Activated CD8-positive, alpha-beta memory T cell treated with anti-CD3 and anti-CD28 coated beads for 1 hour (primary cell): ENCODE results near the gene LAMC1.
"Not testable (repeated sequence)": the region's sequence is repeated elsewhere in the genome, so short reads cannot be mapped to it uniquely, and the experiment has no call there.

Experiments
- DNase-seq, 2 donors: peaks; one replicate each; pipeline ENCODE4 v3.0.0-alpha.2; 2020; ENCODE audit warnings: low read depth in 1 of 2; ENCODE audit errors: extremely low read depth in 1 of 2

LAMC1 gene

DNA sequence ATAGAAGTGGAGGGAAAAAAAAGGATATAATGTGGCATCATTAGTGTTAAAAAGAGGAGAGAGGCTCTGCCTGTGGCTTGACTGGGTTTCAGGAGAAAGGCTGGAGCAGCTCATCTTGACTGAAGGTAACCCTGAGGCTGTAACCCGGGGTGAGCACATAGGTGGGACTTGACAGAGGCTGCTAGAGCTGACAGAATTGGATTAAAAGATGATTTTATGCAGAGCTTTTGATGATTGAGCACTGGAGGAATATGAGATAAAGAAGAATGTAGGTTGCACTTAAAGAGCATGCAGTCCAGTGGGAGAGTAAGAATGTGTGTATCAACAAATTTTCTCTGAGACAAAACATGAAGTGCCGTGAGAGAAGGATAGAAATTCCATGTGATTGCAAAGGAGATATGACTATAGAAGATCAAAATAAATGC lies 17.3 kb downstream of the LAMC1 start:
- DNase-seq, result no peak

DNA sequence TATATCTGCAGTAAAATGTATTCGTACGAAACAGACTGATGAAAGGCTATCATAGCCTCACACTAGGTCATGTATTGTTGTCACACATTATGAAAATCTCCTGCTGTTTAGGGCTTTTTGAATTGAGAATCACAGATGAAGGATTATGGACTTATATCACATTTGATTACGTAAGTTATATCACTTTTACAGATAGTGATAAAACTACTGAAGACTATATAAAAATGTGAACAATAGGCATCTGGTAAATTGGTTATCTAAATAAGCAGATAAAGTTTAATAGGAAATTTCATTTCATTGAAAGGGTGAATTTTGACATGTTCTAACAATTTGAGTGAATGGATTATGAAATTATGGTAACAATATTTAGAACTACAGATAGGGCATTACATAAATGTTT lies 20.0 kb downstream of the LAMC1 start:
- DNase-seq, result no peak

DNA sequence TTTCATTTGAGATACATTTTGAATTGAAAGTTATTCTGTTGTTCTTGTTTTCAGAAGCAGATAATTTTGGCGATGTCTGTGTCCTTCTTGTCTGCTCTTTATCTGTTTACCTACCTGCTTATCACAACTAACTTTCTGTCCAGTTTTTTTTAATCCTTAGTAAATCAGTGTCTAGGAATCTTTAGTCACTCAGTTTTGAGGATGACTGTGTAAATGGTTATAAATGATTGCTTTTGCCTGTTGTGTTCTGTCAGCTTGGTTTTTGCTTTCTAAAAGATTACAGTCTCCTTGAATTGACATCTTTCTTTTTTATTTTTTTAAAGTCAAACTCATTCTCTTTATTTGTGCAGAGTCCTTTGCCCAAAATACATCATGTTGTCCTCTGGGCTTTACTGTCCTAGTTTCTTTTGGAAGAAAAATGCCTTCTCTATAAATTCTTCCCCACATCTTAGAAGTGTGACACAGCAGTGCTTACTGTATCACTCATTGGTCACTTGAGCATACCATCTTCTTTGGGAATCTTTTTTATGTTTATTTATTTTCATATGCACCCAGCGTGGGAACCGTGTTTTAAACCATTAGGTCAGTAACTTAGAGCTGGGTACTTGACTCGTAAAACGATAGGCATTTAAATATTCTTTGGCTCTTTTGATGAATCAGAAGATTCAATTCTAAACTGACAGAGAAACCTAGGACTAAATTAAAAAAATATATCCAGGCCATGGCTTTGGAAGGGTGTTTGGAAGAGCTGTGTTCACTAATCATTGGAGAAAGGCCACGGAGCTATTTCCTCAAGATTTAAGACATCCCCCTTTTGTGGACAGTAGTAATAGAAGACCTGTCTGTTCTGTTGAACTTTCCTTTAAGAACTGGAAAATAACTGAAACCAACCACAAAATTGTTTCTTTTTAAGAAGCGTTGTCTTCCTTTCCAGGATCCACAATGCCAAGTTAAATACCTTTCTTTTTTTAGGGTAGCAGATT lies 20.9 kb downstream of the LAMC1 start:
- DNase-seq, result no peak

DNA sequence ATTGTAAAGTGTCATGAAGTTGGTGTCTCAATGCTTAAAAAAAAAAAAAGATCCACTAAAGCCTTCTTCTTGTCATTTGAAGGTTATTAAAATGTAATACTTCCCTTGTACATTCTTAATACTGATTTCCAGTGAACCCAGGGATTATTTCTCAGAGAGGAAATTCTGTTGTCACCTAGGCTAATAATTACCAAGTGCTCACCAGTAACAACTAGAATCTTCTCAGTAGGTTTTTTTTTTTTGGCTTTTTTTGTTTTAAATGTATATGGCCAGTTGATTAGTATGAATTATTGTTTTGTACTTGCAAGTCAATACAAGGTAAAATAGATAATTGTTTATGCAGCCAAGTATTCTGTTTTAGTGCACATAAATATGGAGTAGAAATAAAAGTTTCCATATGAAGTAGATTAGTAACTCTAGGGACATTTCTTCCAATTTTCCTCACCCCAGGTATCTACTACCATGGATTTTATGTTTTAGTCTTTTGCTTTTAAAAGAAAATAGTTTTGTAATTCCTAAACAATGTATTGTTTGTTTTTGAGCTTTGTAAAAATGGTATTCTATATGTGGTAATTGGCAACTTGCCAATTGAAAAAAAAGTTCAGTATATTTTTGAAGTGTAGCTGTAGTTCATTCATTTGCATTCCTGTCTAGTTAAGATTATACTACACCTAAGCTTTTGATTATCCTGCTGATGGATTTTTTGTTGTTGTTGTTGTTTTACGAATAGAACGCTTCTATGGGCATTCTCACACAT lies 21.9 kb downstream of the LAMC1 start:
- no peak for DNase-seq

- no peak for DNase-seq
Observed at GRCh38 chr1:183048087-183049085, 25.2 kb downstream of the LAMC1 start.

GRCh38 chr1:183051546-183051945 lies 28.3 kb downstream of the LAMC1 start:
- DNase-seq, result no peak

DNA sequence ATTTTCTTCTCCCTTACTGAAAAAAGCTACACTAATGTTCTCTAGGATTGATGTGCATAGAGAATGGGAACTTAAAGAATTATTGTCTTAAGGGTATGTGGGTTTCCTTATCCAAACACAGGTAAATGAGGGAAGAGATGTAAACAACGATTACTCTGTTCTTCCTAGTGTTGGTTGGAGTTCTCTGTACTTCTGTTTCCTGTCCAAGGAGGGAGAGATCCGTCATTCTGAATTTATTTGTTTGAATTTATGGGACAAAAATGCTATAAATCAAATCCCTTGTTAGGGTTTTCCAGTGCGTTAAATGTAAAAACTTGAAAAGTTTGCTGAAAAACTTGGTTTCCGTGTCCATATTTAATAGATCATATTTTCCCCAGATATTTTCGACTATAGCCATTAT lies 29.6 kb downstream of the LAMC1 start:
- DNase-seq, result no peak

DNA sequence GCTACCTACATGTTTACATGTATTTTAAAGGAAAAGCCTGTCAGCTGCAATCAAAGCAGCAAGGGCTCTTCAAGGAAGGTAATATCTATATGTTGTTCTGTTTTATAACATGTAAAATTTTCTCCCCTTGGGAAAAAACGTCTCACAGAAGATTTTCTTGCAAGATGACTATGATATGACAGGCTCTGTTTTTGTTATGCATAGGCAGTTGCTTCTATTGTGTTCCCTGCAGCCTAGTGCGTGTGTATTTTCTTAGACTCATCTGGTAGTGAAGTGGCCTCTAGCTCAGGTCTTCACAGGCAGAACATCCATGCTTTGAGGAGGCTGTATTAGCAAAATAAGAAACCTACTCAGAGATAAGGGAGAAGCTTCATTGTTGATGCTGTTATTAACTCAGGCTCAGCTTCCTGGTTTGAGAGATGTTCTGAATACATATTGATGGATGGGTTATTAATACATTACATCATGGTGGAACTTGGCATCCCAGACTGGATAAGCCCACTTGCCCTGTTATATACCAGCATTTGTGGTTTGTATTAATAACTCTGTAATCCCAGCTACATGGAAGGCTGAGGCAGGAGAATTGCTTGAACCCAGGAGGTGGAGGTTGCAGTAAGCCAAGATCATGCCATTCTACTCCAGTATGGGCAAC lies 35.8 kb downstream of the LAMC1 start:
- DNase-seq, result no peak

DNA sequence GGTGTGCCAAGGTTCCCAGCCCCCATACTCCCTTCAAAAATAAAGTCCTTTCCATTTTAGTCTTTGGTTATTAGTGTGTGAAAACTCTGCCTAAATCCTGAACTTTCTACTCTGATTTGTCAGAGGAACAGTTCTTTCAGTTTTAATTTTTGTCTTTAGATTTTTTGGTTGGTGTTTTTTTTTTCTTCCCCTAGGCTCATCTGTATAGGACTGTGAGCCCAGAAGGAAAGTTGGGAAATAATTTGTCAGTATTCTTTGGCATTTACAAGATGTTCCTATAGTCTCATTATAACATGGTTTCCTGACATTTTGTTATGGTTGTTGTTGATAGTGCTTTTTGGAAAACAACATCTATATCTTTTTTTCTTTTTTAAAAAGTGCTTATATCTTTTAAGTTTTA lies 38.0 kb downstream of the LAMC1 start:
- no peak for DNase-seq

- DNase-seq, result no peak
Observed at GRCh38 chr1:183063349-183063748, 40.1 kb downstream of the LAMC1 start.

DNA sequence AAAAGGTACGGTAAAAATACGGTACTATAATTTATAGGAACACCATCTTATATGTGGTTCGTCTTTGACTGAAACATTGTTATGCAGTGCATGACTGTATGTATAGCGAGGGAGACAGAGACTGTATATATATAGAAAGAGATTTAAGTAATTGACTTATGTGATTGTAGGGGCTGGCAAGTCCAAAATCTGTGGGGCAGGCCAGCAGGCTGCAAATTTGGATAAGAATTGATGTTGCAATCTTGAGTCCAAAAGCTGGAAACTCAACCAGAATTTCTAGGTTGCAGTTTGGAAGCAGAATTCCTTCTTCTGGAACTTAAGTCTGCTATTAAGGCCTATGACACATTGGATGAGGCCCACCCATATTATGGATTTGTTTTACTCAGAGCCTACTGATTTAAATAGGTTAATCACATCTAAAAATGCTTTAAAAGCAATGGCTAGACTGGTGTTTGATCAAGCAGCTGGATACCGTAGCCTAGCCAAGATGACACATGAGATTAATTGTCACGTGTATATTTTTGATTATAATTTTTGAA lies 42.0 kb downstream of the LAMC1 start:
- DNase-seq, result no peak

GRCh38 chr1:183066432-183066831 lies 43.2 kb downstream of the LAMC1 start:
- not testable (repeated sequence) for DNase-seq

GRCh38 chr1:183069562-183070216 lies 46.5 kb downstream of the LAMC1 start:
- DNase-seq, result no peak

- no peak for DNase-seq
Observed at GRCh38 chr1:183070234-183070922, 47.2 kb downstream of the LAMC1 start.

GRCh38 chr1:183070923-183071618 lies 47.9 kb downstream of the LAMC1 start:
- DNase-seq, result no peak

- DNase-seq, result not testable (repeated sequence)
Observed at GRCh38 chr1:183072595-183072994, 49.4 kb downstream of the LAMC1 start.

DNA sequence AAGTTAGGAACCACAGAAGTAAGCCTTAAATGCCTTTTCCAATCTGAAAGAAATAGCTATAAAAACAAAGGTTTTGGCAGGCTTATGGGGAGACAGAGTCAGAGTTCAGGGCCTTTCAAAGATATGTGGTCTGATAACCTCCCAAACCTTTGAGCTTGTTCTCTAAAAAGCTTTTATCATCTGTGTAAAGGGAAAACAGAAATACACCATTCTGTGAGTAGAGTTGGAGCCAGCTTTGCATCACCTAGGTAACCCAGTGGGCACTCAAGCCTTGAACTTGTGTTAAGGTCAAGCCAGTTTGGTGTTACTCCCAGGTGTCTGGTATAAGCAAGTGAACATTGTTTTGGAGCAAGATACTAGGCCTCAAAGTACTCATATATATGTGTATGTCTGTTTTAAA lies 50.1 kb downstream of the LAMC1 start:
- no peak for DNase-seq

GRCh38 chr1:183074215-183074614 lies 51.0 kb downstream of the LAMC1 start:
- DNase-seq, result no peak
